GM19328 (cell line): ENCODE measurements around the gene VOPP1.
"Not testable (repeated sequence)": the region's sequence is repeated elsewhere in the genome, so short reads cannot be mapped to it uniquely, and the experiment has no call there.

ENCODE experiments used
- ATAC-seq: cut with Tn5 transposase; IDR thresholded peaks from one replicate; pipeline ENCODE4 v1.9.1; 2021; ENCODE audit warnings: mild to moderate bottlenecking, moderate library complexity; ENCODE audit not compliant: unreplicated experiment

VOPP1 gene

GRCh38 chr7:55514546-55515265, 57.6 kb downstream of the VOPP1 start:
- no peak for ATAC-seq

GRCh38 chr7:55513868-55514267, 58.4 kb downstream of the VOPP1 start:
- ATAC-seq: no peak

GRCh38 chr7:55512635-55513191, 59.6 kb downstream of the VOPP1 start:
- ATAC-seq: no peak

DNA sequence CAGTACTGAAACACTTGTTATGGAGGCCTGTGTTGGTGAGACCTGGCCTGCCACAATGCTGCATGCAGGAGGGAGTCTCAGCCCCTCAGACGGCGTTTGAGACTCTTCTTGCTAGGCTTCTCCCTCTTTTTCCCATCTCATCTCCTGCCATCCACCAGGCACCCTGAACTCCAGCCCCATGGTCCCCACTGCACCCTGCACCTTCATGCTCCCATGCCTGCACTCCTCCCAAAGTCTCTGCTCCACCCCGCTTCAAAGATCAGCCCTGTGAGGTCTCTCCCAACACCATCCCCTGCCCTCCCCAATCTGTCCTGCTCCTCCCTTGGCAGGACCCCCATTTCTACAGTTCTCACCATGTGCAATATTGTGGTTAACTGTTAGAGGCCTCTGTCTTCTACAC, 61.7 kb downstream of the VOPP1 start:
- ATAC-seq: no peak

DNA sequence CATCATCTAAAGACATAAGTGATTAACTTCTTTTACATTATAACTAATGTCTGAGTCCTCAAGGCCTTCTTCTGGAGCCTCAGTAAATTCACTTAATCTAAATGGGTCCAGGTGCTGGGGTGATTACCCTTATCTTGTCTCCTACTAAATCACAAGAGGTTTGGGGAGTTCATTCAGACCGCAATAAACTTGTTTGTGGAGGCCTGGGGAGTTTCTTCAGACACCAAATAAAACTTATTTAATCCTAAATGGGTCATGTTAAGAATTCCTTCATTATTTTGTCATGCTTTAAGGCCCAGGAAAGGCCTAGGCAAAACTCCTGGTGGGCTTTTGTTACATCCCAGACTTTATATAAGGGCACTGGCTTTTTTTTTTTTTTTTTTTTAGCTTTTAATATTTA, 62.1 kb downstream of the VOPP1 start:
- ATAC-seq: not testable (repeated sequence)

- ATAC-seq: no peak
These were observed 63.0 kb downstream of the VOPP1 start for GRCh38 chr7:55509322-55509721.

DNA sequence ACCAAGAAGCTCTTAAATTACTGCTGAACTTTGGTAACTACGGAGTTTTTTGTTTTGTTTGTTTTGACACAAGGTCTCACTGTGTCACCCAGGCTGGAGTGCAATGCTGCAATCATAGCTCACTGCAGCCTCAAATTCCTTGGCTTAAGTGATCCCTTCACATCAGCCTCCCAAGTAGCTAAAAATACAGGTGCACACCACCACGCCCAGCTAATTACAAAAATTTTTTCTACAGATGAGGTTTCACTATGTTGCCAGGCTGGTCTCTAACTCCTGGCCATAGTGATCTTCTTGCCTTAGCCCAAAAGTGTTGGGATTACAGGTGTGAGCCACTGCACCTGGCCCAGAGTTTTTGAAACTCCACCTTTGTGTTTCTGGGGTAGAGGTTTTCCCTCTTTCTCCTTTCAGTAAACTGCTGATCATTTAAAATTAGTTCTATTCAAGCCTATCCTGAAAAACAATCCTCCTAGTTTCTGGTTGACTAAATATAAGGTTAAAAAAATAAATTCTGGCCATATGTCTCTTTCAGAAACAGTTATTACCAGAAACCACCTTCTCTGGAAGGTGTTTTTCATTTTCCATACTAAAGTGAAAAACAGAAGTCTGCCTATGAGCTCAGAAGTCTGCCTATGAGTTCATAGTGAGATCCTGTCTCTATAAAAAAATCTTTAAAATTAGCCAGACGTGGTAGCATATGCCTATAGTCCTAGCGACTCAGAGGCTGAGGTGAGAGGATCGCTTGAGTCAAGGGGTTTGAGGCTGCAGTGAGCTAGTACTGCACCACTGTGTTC, 63.9 kb downstream of the VOPP1 start:
- peak; percentile 49 for ATAC-seq

DNA sequence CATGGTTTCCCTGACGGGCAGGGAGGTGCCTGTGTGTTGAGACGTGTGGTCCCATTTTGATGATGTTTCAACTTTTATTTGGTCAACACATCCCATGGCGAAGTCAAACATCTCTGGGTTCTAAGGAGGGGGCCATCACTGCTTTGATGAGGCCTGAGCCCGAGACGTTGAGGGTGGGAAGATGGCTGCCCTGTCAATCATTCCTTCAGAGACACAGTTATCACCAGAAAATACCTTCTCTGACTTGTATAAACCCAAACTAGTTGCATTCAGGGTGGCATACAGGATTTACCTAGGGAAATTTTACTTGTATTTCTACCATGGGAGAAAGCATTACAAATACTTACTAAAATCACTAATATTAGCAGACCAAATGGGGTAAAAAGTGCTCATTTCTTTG, 64.6 kb downstream of the VOPP1 start:
- no peak for ATAC-seq

GRCh38 chr7:55504967-55505658, 67.2 kb downstream of the VOPP1 start:
- ATAC-seq: no peak

GRCh38 chr7:55504093-55504859, 68.0 kb downstream of the VOPP1 start:
- no peak for ATAC-seq

DNA sequence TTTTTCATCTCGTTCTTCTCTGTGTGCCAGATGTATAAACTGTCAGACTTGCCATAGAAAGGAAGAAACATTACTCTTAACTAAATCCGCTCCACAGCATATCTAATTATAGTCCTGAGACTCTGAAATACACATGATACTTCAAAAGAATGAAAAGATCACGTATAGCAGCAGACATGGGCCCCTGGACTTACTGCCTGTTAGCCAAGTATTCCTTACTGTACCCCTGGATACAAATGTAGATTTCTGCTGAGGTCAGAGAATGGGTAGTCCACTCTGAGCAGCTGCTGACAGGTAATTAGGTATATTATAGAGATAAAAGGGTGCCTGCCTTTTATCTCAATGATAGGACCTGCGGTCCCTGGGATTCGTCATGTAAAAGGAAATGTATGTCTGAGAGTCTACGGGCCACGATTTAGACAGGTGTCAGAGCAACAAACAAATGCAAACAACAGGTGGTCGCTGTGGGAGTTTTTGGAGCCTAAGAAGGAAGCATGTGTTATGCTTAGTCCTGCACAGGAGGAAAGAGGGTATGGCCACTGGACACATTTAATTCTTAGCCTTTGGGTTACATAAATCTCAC, 69.4 kb downstream of the VOPP1 start:
- ATAC-seq: no peak

- ATAC-seq: no peak
These were observed 70.0 kb downstream of the VOPP1 start for GRCh38 chr7:55502124-55502857.

DNA sequence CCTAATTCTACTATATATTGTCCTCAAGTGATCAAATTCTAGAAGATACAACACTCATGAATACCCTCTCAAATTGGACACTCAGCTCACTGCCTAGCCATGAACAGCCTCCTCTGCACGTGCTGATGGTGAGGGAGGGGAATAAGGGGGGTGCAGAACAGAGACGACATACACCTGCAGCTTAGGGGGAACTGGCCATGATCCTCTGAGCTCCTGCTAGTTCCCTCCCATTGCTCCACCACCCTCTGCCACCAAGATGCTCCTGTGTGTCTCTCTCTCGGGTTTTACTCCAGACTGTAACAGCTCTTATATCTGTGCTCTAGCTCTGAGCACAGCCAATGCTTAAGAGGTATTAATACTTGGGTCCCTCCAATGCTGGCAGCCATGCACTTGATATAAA, 70.7 kb downstream of the VOPP1 start:
- no peak for ATAC-seq

DNA sequence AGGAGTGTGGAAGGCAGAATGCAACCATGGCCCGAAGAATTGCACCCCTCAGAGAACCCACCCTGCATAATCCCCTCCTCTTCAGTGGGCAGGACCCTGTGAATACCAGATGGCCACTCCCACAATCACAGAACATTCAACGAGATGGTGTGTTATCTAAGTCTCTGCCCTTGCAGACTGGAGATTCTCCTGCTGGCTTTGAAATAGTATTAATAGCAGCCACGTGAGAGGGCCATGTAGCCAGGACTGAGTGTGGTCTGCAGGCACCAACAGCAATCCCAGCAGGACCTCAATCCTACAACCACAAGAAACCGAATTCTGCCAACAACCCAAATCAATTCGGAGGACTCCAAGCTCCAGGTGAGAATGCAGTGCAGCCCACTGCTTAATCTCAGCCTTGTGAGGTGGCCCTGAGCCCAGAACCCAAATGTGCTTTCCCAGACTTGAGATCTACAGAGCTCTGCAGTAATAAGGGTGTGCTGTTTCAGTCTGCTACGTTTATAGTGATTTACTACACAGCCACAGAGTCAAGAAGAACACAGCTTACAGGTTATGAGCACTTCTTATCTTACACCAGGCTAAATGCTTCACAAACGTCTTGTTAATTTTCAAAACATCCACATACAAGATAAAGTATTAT, 72.1 kb downstream of the VOPP1 start:
- ATAC-seq: no peak

GRCh38 chr7:55499591-55499990, 72.7 kb downstream of the VOPP1 start:
- no peak for ATAC-seq

- no peak for ATAC-seq
These were observed 73.5 kb downstream of the VOPP1 start for GRCh38 chr7:55498770-55499169.

DNA sequence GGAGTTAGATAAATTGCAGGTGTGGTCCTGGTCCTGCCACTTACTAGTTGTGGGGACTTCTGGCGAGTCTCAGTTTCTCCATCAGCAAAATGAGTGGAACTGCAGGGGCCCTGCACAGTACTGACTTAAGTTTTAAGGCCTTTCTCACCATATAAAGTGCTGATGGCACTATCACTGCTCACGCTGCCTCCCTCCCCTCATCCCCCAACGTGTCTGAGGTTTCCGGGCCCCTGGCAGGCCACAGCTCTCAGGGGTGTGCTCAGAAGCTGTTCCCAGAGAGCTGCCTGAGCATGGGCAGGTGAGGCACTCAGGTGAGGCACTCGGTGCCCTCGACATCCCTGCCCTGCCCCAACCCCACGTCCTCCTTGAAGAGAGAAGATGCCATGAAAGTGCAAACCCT, 74.2 kb downstream of the VOPP1 start:
- no peak for ATAC-seq

- no peak for ATAC-seq
These were observed 74.8 kb downstream of the VOPP1 start for GRCh38 chr7:55497521-55497920.

DNA sequence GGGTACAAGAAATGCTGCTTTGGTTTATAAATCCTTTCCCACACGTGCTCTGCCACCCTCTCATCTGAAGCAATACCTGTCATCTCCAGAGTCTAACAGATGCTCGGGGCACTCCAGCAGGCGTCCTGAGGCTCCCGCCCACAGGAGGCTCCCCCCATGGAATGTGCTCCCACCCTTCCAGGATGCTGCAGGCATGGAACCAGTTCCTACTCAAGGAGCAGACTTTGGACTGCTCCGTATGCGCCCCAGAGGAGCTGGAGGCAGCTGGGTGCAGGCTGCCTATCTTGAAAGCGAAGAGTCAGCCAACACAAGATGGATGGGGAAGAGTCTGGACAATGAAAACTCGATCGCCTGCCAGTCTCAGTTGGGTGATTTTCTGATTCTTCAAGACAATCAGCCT, 75.4 kb downstream of the VOPP1 start:
- ATAC-seq: no peak
